NCI-H2107 (cell line): Measurements from ENCODE around the gene TMUB2.
A peak's percentile ranks its signal among the peaks of the same experiment; 100 is the strongest.
"Not testable (repeated sequence)": the region's sequence is repeated elsewhere in the genome, so short reads cannot be mapped to it uniquely, and the experiment has no call there.

ENCODE experiments used
- DNase-seq: peaks from one replicate; lab custom pipeline; 2025; lab: John Stamatoyannopoulos, UW

The TMUB2 gene

DNA sequence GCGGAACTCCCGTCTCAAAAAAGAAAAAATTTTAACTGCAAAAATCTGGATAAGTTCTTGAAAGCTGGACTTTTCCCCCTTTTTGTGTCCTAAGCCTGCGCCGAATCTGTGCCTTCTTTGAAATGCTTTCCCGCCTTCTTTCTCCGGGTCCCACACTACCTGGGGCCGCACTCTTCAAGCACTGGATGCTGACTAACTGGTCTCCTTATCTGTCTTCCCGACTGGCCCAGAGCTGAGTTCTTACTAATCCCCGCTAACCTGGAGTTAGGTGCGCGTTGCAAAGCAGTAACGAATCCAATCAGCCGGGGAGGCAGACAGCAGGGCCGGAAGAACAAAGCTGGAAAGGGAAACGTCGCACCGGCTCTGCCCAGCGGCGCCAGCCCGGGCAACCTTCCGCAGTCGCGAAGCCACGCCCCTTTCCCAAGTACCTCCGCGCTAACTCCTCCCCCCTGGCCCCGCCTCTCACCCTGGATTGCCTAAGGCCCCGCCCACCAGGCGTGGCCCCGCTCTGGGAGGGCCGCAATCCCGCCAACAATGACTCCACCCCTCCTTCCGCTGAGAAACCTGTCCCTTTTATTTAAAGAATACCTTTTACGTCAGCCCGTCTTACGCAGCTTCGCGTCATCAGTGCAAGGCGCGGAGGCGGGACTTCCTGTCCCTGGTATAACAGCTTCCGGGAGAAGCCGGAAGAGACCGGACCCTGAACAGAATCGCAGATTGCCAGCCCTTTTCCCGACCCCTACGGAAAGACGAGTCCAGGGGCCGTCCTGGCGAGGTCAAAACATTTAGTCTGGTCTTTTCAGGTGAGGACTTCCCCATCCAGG, at the start of gene TMUB2:
Gene TMUB2 (plus strand): TSS at position 666 of the 824 bp plus-strand sequence. CDS start 737 bp downstream, outside the sequence.
- peak; percentile 98 for DNase-seq

DNA sequence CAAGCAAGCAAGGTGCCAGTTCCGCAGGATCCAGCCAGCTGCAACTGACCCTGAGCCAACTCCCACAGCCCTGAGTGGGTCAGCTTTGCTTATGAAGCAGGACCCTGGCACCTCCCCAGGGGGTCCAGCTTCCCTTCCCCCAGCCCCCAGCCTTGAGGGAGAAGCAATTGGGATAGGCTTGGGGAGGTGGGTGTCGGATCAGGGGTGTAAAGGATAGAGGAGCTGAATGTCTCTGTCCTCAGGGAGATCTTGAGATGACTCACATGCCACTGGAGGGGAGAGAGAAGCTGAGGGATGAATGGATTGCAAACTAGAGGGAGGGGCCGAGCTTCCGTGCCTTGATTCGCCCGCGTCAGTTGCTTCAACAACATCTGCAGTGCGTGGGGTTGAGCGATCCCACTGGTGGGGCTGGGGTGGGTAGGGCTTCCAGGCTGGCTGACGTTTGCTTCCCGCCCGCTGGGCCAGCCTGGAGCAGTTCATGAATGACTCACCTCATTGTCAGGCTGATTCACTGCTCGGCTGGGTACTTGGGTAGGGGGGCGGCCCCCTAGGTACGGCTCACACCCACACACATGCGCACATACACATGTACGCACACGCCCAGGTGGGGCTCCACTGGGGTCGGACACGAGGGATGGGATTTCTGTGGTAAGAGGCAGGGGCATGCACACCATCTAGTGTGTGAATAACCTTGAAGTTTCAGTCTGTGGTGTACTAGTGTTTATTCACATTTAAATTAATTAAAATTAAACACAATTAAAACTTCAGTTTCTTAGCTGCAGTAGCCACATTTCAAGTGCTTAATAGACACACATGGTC, 48.7 kb upstream of the TMUB2 start:
- no peak for DNase-seq

DNA sequence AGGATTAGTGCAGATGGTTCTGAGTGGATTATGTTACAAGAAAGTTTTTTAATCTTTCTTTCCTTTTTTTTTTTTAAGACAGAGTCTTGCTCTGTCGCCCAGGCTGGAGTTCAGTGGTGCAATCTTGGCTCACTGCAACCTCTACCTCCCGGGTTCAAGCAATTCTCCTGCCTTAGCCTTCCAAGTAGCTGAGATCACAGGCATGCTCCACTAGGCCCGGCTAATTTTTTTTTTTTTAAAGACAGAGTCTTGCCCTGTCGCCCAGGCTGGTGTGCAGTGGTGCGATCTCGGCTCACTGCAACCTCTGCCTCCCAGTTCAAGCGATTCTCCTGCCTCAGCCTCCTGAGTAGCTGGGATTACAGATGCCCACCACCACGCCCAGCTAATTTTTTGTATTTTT, 42.9 kb upstream of the TMUB2 start:
- DNase-seq: not testable (repeated sequence)

DNA sequence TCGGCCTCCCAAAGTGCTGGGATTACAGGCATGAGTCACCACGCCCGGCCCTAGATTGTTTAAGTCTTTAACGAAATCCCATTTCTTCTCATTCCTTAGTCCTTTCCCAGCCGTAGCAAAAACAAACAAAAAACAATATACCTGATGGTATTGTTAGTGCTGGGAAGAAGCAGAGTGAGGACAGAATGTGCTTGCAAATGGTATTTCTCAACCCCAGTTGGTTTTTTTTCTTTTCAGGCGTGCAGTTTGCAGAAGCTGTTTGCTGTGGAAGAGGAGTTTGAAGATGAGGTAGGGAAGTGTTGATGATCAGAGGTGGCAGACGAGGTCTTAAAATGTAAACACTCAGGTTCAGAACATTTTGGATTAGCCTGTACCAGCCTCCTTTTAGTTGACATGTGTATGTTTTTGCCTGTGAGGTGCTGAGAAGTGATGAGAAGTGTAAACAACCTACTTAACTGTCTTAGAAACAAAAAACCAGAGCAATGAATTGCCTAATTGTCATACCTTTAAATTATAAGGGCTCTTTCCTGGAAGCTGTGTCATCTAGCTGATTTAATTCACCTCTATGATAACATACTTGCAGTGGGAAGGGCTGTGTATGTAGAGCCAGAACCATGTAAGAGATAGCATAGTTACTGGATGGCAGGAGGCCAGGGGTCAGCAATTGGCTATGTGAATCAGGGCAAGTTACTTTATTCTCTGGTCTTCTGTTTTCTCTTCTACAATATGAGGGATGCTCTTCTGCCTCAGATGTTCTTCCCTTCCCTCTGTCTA, 41.6 kb upstream of the TMUB2 start:
- no peak for DNase-seq

DNA sequence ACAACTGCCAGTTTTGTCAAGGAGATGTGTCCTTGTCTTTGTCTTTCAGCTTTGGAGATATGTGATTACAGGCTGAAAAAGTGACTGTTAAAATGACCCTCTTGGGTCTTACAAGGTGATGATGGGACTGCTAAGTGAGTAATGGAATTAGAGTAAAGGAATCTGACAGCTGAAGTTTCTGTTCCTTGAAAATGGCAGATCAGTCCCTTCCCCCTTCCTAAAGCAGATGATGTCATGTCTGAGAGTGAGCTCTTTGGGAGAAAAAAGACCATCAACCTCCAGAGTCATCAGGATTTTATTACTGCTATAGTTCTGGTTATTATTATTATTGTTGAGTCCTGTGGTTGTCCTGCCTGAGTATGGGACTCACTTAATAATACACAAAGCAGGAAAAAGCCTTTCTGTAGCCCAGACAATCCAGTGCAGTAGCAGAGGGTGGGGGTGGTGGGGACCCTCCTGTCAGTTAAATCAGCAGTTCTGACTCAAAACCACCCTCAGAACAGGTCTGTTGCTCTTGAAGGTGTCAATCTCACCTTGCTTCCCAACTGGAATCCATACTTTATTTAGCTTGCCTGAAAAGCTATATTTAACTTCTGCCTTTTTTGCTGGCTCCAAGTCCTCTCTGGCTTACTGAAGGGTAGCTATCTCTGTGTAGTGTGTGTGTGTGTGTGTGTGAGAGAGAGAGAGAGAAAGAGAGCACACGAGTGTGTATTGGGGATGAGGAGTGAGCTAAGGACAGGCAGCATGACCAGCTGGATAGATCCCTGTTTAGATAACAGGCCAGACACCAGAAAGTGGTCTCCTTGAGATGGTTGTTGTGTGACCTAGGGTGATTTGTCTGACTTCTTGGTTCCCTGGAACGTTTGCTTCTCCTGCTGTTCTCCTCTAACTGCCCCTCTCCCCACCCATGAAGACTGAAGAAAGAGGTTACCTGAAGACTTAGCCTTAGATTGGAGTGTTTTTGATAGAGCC, 40.1 kb upstream of the TMUB2 start:
- DNase-seq: no peak

DNA sequence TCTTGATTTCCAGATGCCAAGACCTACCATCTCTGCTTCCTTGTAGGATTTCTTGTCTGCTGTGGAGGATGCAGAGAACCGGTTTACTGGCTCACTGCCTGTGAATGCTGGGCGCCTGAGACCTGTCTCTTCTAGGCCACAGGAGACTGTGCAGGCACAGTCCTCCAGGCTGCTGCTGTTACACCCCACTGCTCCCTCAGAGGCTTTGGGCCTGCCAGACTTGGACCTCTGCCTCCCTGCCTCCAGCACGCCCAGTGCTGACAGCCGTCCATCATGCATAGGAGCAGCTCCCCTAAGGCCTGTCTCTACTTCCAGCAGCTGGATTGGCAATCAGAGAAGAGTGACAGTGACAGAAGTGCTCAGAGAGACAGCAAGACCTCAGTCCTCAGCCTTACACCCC, 39.0 kb upstream of the TMUB2 start:
- no peak for DNase-seq

DNA sequence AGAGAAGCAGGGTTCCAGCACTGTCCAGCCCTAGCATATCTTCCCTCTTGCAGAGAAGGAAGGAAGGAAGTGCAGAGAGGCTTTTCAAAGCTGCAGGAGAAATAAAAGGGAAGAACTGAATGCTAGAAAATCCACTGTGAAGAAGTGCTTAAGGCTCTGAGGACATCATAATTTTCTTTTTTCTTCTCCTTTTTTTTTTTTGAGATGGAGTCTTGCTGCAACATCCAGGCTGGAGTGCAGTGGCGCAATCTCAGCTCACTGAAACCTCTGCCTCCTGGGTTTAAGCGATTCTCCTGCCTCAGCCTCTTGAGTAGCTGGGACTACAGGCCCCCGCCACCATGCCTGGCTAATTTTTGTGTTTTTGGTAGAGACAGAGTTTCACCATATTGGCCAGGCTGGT, 37.7 kb upstream of the TMUB2 start:
- DNase-seq: not testable (repeated sequence)

DNA sequence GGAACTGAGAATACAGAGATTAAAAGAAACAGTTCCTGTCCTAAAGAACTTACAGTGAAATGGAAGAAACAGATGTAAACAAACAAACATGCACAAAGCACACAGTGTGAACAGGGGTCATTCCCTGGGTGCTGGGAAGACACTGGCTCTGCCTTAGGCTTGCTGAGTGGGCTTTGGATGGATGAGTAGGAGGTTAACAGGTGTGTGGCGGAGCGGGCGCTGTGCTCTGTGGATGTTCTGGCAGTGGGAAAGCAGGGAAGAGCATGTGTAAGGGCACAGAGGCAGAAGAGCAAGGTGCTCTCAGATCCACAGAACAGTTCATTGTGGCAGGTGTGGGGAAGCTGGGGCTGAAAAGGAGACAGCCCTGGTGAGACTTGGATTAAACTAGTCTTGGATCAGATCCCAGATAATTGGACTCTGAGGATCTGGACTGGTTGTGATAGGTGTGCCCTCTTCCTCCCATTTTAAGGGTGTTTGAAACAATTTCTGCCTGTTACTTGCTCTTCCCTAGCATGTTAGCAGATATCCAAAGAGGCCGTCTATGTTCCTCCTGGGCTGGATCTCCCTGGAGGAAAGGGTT, 36.9 kb upstream of the TMUB2 start:
- DNase-seq: no peak

DNA sequence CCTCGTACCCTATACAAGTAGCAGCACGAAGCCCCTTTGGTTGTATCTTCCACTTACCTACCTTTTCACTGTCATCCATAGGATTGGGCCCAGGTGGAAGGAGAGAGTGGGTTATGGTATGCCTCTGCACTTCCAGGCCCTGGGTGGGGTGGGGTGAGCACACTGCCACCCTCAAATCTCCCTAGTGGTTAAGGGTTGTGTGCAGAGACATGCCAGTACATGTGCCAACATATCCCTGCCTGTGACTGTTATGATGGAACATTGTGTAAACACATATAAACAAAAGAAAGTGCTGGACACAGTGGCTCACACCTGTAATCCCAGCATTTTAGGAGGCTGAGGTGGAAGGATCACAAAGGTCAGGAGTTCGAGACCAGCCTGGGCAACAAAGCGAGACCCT, 33.9 kb upstream of the TMUB2 start:
- DNase-seq: no peak

DNA sequence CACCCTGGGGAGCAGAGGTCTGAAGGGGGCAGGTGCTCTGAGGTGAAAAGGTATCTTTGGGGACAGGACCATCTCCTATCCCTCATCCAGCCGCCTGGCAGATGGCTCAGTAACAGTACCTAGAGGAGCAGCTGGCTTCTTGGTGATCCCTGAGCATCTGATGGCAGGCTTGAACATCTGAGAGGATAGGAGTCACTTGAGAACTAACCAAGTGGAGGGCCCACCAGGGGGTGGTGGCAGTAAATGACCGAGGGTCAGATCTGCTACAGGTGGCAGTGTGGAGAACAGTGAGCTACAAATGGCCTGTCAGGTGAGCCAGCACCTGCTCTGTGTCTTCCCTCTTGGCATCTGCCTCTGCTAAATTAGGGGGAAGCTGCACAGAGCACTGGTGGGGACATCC, 31.3 kb upstream of the TMUB2 start:
- no peak for DNase-seq

DNA sequence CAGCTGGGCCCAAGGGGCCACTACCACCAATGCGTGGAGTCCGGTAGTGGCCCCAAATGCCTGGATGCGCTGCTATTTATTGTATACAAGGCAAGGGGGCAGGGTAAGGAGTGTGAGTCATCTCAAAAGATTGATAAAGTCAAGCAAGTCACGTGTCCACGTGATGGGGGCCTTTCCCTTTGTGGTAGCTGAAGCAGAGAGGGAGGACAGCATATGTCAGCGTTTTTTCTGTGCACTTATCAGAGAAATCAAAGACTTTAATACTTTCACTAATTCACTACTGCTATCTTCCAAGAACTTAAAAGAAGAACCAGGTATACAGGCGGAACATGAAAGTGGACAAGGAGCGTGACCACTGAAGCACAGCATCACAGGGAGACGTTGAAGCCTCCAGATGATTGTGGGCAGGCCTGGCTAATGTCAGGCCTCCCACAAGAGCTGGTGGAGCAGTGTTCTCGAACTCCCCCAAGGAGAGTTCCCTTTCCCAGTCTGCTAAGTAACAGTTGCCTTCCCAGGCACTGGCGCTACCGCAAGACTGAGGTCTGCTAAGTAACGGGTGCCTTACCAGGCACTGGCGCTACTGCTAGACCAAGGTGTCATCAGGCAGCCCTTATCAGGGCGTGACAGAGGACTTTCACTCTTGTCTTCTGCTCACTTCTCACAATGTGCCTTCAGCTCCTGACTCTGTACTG, 27.1 kb upstream of the TMUB2 start:
- DNase-seq: no peak

DNA sequence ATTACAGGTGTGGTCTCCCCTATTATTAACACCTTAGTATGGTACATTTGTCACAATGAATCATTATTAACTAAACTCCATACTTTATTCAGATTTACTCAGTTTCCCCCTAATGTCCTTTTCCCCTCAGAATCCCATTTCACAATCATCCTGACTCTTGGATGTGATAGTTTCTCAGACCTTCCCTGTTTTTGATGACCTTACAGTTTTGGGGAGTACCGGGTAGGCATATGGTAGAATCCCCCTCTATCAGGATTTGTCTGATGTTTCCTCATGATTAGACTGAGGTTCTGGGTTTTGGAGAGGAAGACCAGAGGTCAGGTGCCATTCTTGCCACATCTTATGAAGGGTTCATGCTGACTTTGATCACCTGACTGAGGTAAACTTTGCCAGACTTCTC, 22.3 kb upstream of the TMUB2 start:
- no peak for DNase-seq

DNA sequence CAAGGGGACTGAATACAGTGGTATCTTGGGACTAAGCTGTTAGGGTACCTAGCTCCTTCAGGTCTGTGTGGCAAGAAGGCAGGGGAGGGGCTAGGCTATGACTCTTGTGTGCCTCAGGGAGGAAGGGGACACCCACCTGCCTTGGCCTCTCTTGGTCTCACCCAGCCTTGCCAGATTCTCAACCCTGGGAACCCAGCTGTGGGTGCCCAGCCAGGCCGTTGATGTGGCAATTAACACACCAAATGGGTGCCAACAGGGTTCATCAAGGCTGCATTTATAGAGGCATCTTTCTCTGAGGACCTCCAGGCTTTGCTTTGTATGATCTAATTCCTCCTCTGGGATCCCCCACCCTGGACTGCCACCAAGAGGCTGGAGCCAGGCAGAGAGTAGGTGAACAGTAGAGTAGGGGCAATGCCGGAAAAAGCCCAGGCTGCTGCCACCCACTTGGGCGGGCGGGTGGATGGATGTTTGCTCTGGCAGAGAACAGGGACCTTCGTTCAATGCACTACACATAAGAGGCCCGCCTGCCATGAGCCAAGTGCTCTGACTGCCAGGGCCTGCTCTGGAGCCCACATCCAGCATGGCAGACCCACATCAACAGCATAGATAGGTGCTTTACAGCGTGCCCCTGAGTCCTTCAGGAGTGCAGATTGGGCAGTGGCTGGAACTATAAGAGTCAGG, 19.5 kb upstream of the TMUB2 start:
- DNase-seq: no peak

DNA sequence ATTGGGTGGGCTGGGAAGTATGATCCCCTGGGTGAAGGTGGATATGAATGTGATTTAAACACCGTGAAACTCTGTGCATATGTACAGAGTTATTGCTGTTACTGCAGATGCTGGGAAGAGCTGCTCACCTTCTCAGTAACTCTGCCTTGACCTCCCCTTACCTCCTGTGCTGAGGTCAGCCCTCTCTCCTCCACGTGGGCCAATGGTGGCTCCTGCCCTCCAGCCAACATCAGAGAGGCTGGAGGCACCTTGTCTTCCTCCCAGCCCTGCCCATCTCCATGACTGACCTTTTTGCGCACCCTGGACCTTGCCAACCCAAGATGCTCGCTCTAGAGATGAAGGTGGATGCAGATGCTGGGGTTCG, 16.7 kb upstream of the TMUB2 start:
- DNase-seq: no peak

DNA sequence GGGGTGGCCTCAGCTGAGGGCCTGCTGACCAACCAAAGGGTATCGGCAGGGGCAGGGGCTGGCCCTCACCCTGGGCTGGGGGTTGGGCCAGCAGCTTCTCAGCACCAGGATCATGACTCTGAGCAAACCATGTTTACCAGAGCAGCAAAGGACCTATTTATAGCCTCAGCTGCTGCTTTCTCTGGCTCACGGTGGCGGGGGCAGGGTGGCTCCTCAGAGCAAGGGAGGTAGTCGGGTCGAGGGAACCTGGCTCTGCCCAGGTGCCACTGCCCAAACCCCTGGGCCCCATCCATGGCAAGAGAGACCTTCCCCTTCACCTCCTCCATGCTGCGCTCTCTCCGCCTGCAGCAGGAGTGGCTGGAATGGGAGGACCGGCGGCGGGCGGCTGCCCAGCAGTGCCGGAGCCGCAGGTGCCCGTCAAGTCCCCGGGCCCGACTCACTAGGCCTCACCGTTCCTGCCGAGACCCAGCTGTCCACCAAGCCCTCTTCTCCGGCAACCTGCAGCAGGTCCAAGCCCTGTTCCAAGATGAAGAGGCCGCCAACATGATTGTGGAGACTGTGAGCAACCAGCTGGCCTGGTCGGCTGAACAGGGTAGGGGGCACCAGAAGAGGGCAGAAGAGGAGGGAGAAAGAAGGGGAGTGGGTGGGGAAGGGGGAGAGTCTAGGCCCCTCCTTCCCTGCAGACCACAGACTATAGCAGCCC, 16.1 kb upstream of the TMUB2 start, which contains the start of gene ASB16:
Gene ASB16 (plus strand): TSS at position 206 of the 703 bp plus-strand sequence. CDS start 86 bp downstream, at position 292.
- no peak for DNase-seq

DNA sequence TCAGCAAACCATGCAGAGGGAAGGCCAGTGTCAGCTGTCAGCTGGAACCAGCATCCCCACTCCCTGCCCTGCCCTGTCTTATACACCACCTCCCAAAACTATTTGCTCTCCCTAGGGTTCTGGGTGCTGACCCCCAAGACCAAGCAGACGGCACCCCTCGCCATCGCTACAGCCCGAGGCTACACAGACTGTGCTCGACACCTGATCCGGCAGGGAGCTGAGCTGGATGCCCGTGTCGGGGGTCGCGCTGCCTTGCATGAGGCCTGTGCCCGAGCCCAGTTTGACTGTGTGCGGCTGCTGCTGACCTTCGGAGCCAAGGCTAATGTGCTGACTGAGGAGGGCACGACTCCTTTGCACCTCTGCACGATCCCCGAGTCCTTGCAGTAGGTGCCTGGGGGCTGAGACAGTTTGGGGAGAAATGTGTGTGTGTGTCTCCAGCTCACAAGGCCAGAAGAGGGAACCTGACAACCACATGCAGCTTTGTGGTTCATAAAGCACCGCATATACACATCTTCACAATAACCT, 14.8 kb upstream of the TMUB2 start:
- no peak for DNase-seq

DNA sequence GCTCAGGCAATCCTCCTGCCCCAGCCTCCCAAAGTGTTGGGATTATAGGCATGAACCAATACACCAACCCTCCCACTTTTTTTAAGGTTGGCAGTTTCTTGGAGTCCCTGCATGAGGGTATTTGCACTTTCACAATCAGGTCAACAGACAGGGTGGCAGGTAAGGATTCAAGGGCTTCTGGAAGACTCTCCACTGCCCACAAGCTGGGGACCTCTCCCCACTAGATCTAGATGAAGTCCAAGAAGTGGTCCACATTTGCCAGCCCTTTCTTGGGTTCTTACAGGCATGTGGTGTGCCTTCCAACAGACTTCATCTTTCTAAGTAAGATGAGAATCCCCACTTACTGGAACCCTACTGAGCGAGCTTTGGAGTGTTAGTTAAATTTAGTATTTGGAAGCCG, 12.3 kb upstream of the TMUB2 start:
- no peak for DNase-seq

DNA sequence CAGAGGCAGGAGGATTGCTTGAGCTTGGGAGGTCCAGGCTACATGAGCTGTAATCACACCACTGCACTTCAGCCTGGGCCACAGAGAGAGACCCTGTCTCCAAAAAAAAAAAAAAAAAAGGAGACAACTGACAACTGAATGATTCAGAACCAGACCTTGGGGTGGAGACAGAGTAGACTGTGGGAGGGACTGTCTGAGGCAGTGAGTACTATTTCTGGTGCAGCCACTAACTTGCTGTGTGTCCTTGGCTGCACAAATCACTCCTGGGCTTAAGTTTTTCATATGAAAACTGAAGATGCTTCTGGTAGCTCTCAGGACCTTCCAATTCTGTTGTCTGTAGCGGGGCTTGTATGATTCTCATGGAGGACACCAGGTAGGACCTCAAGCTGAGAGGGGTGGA, 10.5 kb upstream of the TMUB2 start:
- no peak for DNase-seq
